BLaER1 (cell line): ENCODE results near the gene LCMT2.

Source experiments
- H3K27ac ChIP-seq: shearing (Covaris generic); formaldehyde crosslinking; 2 replicates; pipeline ENCODE4 v1.8.1; 2022
- H3K27me3 ChIP-seq: shearing (Covaris generic); formaldehyde crosslinking; 2 replicates; pipeline ENCODE4 v1.8.1; 2022
- H3K36me3 ChIP-seq: shearing (Covaris generic); formaldehyde crosslinking; 2 replicates; pipeline ENCODE4 v1.8.1; 2022
- H3K4me1 ChIP-seq: shearing (Covaris generic); formaldehyde crosslinking; 2 replicates; pipeline ENCODE4 v1.8.1; 2022
- H3K4me2 ChIP-seq: shearing (Covaris generic); formaldehyde crosslinking; 2 replicates; pipeline ENCODE4 v1.8.1; 2022
- H3K4me3 ChIP-seq: shearing (Covaris generic); formaldehyde crosslinking; 2 replicates; pipeline ENCODE4 v1.8.1; 2022
- H3K9ac ChIP-seq: shearing (Covaris generic); formaldehyde crosslinking; 2 replicates; pipeline ENCODE4 v1.8.1; 2022
- H3K9me3 ChIP-seq: shearing (Covaris generic); formaldehyde crosslinking; 2 replicates; pipeline ENCODE4 v1.8.1; 2022
- H4K20me1 ChIP-seq: shearing (Covaris generic); formaldehyde crosslinking; 2 replicates; pipeline ENCODE4 v1.8.1; 2022
- Cebpa-rat ChIP-seq: shearing (Covaris generic); IDR thresholded peaks from 2 replicates; pipeline ENCODE4 v1.8.1; 2022

Gene LCMT2

GRCh38 chr15:43347114-43347513, 16.7 kb upstream of the LCMT2 start:
- no peaks in the 10 kb centered on the region for H3K9me3 ChIP-seq
- peaks cover 14% of the 10 kb centered on the region for H3K36me3 ChIP-seq
- peak overlapping the region; percentile 2; the same call in 1 of the 2 replicates for H3K4me2 ChIP-seq
- peaks cover 17% of the 10 kb centered on the region for H3K4me1 ChIP-seq
- no peak for TF ChIP-seq Cebpa-rat
- H3K9ac ChIP-seq: no peak overlapping the region
- H3K4me3 ChIP-seq: no peak overlapping the region
- no peaks in the 10 kb centered on the region for H3K27me3 ChIP-seq
- H3K27ac ChIP-seq: no peak overlapping the region
- H4K20me1 ChIP-seq: no peaks in the 10 kb centered on the region

- Histone ChIP-seq H3K4me1 (peaks cover 17% of the 10 kb centered on the region), H4K20me1 (no peaks in the 10 kb centered on the region), H3K36me3 (peaks cover 17% of the 10 kb centered on the region), H3K9me3 (no peaks in the 10 kb centered on the region), H3K27ac (no peak overlapping the region), H3K4me2 (no peak overlapping the region), H3K27me3 (no peaks in the 10 kb centered on the region), H3K4me3 (no peak overlapping the region), H3K9ac (no peak overlapping the region)
- no peak for TF ChIP-seq Cebpa-rat
Measured at GRCh38 chr15:43346305-43346704, 15.9 kb upstream of the LCMT2 start.

GRCh38 chr15:43330780-43331087, 361 bp upstream of the LCMT2 start:
- peak overlapping the region; percentile 98 for H3K4me2 ChIP-seq
- H3K9me3 ChIP-seq: peaks cover 15% of the 10 kb centered on the region
- no peak for TF ChIP-seq Cebpa-rat
- H3K27me3 ChIP-seq: no peaks in the 10 kb centered on the region
- H3K27ac ChIP-seq: peak overlapping the region; percentile 90
- peaks cover 17% of the 10 kb centered on the region for H3K36me3 ChIP-seq
- no peaks in the 10 kb centered on the region for H4K20me1 ChIP-seq
- H3K9ac ChIP-seq: peak overlapping the region; percentile 81; the same call in 1 of the 2 replicates
- peaks cover 28% of the 10 kb centered on the region for H3K4me1 ChIP-seq
- H3K4me3 ChIP-seq: peak overlapping the region; percentile 77

DNA sequence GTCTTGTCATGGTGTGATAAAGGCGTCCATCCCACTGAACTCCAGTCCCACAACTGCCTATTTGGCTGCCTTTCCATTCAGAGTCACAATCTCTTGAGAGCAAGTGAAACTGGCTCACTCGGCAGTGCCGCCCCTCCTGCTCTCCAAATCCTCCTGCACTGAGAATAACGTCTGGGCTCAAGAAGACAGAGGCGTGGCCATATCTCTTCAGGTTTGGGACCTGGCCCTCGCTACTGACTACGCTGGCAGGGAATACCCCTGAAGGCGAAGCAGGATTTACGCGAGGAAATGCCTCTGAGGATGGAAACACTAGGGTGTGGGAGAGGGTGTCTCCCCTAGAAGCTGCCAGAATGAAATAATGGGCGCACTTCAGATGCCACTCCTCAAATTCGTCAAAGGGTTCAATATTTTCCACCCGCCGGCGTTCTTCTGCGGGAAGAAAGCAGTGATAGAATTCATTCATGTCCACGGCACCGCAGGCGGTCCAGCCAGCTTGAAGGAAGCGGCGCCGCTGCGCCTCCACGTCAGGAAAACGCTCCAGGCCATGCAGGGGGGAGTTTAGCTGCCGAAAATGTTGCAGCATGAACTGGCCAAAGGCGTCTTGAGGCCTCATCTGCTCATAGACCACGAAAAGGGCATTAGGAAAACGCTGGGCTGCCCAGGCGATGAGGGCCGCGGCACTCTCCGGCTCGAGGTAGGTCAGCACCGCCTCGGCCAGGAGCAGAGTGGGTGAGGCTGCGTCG, 985 bp downstream of the LCMT2 start:
- Histone ChIP-seq H3K9ac (peak overlapping the region; percentile 81), H4K20me1 (no peaks in the 10 kb centered on the region)

DNA sequence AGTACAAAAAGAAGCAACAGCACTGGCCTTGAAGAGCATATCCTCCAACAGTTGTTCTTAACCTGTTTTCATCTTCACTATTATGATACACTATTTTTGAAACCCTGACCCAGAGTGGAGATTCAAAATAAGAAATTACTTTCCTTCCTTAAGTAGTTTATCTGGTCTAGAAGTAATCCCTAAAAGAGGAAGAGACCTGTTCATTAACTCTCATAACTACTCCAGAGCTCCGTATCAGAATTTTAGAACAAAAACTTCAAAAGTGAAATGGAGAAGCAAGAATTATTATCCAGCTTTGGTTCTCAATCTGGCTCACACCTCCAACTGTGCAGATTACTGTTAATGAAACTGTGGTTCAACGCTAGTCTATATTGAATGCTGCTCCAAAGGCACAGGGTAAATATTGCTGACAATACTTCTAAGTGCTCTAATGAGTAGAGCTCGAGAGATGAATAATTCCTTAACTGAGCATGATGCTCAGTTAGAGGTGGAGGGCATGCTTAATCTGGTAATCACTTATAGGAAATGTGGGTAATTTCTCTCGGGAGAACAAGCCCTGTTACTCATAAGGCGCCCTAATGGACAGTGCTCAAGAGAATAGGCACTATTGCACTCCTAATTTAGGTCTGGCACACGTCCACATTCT, 5.2 kb downstream of the LCMT2 start:
- Histone ChIP-seq H3K9ac (no peak overlapping the region), H3K4me2 (no peak overlapping the region), H3K27me3 (no peaks in the 10 kb centered on the region), H3K4me3 (no peak overlapping the region), H3K27ac (no peak overlapping the region), H3K4me1 (peaks cover 33% of the 10 kb centered on the region), H3K9me3 (peaks cover 15% of the 10 kb centered on the region), H3K36me3 (peaks cover 17% of the 10 kb centered on the region), H4K20me1 (no peaks in the 10 kb centered on the region)
- TF ChIP-seq Cebpa-rat: no peak

More for the DNA sequence above, 985 bp downstream of the LCMT2 start:
- Histone ChIP-seq H3K4me1 (peaks cover 28% of the 10 kb centered on the region), H3K27me3 (no peaks in the 10 kb centered on the region), H3K36me3 (peaks cover 17% of the 10 kb centered on the region), H3K4me2 (peak overlapping the region; percentile 98), H3K9me3 (peaks cover 15% of the 10 kb centered on the region), H3K4me3 (peak overlapping the region; percentile 77), H3K27ac (peak overlapping the region; percentile 90)
- TF ChIP-seq Cebpa-rat: no peak

- no peak overlapping the region for H3K4me2 ChIP-seq
- no peaks in the 10 kb centered on the region for H3K9me3 ChIP-seq
- H3K36me3 ChIP-seq: no peaks in the 10 kb centered on the region
- no peak overlapping the region for H3K4me3 ChIP-seq
- no peak for TF ChIP-seq Cebpa-rat
- no peak overlapping the region for H3K9ac ChIP-seq
- no peaks in the 10 kb centered on the region for H3K27me3 ChIP-seq
- H3K4me1 ChIP-seq: peaks cover 10% of the 10 kb centered on the region
- H4K20me1 ChIP-seq: no peaks in the 10 kb centered on the region
- H3K27ac ChIP-seq: no peak overlapping the region
Measured at GRCh38 chr15:43318990-43319771, 11.2 kb downstream of the LCMT2 start.

DNA sequence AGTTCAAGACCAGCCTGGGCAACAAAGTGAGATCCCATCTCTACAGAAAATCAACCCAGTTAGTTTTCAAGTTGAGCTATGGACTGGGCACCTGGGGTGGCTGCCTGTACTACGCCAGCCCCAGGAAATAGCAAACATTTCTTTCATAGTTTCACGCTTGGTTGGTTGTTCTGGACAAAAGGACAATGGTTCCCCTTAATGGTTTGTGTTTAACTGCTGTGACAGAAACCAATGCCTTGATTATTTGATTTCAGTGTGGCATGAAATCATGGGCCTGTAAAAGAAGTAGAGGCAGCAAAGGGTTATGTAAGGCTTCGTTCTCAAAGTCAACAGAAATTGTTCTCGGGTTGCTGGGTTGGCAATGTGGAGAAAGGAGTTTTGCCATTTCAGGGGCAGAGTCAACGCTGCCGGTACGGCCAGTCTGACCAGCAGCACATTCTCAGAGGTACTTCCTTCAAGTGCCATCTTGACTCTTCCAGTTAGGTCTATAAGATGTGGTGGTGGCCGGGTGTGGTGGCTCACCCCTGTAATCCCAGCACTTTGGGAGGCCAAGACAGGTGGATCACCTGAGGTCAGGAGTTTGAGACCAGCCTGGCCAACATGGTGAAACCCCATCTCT, 12.7 kb downstream of the LCMT2 start:
- no peaks in the 10 kb centered on the region for H3K27me3 ChIP-seq
- H3K36me3 ChIP-seq: no peaks in the 10 kb centered on the region
- no peaks in the 10 kb centered on the region for H3K9me3 ChIP-seq
- H3K9ac ChIP-seq: no peak overlapping the region
- no peak overlapping the region for H3K4me3 ChIP-seq
- no peaks in the 10 kb centered on the region for H4K20me1 ChIP-seq
- H3K27ac ChIP-seq: no peak overlapping the region
- H3K4me2 ChIP-seq: no peak overlapping the region
- peaks cover 4% of the 10 kb centered on the region; the same call in 1 of the 2 replicates for H3K4me1 ChIP-seq
- TF ChIP-seq Cebpa-rat: no peak

- H3K27ac ChIP-seq: no peak overlapping the region
- H3K27me3 ChIP-seq: no peaks in the 10 kb centered on the region
- peaks cover 4% of the 10 kb centered on the region; the same call in 1 of the 2 replicates for H3K4me1 ChIP-seq
- H4K20me1 ChIP-seq: no peaks in the 10 kb centered on the region
- TF ChIP-seq Cebpa-rat: no peak
- no peak overlapping the region for H3K4me2 ChIP-seq
- no peaks in the 10 kb centered on the region for H3K36me3 ChIP-seq
- H3K9me3 ChIP-seq: no peaks in the 10 kb centered on the region
- H3K4me3 ChIP-seq: no peak overlapping the region
- H3K9ac ChIP-seq: no peak overlapping the region
Measured at GRCh38 chr15:43316971-43317346, 13.4 kb downstream of the LCMT2 start.

DNA sequence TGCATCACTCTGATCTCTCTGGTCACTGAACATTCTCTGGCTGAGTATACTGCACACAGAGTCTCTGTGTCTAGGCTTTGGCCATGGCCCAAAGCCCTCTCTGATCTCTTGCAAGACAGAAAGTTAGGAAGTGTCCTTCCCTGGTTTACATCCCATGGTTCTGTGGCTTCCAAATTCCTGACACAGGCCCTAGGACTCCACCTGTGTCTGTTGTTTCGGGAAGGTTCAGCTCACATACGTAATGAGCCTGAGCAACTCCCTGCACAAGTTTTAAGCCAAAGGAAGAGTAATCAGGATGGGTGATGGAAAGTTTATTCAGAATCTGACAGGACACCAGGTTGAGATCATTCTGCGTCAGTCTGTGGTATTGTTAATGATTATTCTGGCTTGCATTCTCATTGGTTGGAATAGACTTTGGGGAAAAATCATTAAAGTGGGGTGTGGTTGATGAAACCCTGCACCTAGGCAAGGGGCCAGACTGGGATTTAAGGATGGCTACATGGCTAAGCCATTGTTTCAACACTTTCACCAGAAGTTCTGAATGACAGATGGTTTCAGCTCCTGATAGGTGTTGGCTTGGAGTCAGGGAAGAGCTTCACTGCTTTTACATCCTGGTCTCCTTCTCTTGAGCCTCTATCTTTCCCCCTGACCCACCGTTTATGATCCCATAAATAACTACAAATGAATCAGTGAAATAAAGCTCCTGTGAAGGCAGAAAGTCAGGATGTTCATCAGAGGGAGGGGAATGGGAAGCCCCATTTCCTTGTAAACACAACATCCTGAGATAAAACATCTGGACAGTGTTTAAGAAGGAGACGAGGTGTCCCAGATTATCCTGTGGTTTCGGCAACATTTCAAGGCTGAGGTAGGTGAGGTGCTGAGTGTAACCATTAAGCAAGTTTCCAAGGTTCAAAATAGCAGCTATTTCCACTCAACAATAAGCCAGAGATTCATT, 14.1 kb downstream of the LCMT2 start:
- H3K4me2 ChIP-seq: no peak overlapping the region
- no peak overlapping the region for H3K9ac ChIP-seq
- H3K36me3 ChIP-seq: no peaks in the 10 kb centered on the region
- H3K27ac ChIP-seq: no peak overlapping the region
- no peaks in the 10 kb centered on the region for H3K9me3 ChIP-seq
- H3K27me3 ChIP-seq: no peaks in the 10 kb centered on the region
- TF ChIP-seq Cebpa-rat: no peak
- no peak overlapping the region for H3K4me3 ChIP-seq
- no peaks in the 10 kb centered on the region for H4K20me1 ChIP-seq
- H3K4me1 ChIP-seq: peaks cover 4% of the 10 kb centered on the region; the same call in 1 of the 2 replicates
